ENCODE results near the gene SELL. TPM values are rescaled to one million over a fixed set of nuclear protein-coding genes. Genes with fewer than 3 reads are reported as not detected.

Gene SELL
- total RNA-seq, 2 donors from 2014 or later, result 0.26 TPM; not detected in 1

DNA sequence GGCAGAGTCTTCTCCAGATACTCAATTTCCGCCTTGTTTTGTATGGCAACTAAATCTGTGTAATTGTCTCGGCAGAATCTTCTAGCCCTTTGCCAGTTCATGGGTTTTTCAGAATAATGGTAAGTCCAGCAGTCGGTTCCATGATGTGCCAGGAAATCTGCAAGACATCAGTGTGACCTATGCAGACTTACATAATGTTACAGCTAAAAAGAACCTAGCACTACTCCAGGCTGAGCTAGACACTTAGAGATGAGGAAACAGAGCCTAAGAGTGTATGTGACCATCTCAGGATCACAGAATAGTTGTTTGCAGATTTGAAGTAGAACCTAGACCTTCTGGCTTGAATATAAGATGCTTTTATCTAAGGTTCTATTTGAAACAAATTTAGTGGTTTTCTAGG is 2.8 kb downstream of the SELL start:
- TF ChIP-seq, protein P1, sequence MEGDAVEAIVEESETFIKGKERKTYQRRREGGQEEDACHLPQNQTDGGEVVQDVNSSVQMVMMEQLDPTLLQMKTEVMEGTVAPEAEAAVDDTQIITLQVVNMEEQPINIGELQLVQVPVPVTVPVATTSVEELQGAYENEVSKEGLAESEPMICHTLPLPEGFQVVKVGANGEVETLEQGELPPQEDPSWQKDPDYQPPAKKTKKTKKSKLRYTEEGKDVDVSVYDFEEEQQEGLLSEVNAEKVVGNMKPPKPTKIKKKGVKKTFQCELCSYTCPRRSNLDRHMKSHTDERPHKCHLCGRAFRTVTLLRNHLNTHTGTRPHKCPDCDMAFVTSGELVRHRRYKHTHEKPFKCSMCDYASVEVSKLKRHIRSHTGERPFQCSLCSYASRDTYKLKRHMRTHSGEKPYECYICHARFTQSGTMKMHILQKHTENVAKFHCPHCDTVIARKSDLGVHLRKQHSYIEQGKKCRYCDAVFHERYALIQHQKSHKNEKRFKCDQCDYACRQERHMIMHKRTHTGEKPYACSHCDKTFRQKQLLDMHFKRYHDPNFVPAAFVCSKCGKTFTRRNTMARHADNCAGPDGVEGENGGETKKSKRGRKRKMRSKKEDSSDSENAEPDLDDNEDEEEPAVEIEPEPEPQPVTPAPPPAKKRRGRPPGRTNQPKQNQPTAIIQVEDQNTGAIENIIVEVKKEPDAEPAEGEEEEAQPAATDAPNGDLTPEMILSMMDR (IDR thresholded peaks at IDR 0.05), result no peak
- no peak for TF ChIP-seq POLR2A (IDR thresholded peaks at IDR 0.05)
- peaks cover 9% of the 10 kb centered on the region for H3K4me1 ChIP-seq
- no peak overlapping the region for H3K27ac ChIP-seq
- DNase-seq (no peak), ATAC-seq (no peak)
- intact Hi-C loops (cut with DNase I), result no loop called here
- H3K4me3 ChIP-seq, result no peak overlapping the region
- no peaks in the 10 kb centered on the region for H3K27me3 ChIP-seq
- WGBS, 2 donors, result 49 to 71% methylated on average over 3 of the region's 3 CpGs
- H3K9me3 ChIP-seq, result no peaks in the 10 kb centered on the region
- H3K36me3 ChIP-seq (replicated peaks in 1 of 2; ENCODE audit: insufficient read depth in 1 of 2, low read depth in 2 of 2), result no peaks in the 10 kb centered on the region

DNA sequence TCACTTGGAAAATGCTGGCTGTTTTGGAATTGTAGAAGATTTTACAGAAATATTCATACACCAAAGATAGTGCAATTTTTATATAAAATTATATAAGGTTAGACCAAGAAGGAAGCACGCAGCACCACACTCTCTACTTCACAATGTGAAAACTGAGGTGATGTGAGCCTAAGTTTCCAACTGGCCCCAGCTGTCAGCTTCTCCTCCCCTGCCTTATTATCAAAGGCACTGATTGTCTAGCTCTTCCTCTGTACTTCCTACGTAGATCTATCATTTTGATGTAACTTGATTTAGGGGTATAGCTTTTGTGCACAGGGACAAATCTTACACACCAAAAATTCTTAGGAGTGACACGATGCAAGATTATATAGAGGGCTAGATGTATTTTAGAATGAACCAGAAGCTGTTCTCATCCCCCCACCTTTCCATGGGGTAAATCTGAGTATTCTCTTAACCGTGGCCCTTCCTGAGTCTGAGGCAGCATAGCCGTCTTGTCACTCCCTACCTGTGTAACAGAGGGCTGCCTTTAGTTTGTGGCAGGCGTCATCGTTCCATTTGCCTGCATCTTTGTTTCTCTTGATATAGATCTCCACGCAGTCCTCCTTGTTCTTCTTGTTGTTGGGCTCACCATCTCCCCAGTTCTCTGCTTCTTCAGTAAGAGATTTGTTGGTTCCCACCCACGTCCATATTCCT is 3.4 kb downstream of the SELL start:
- Histone ChIP-seq H3K9me3 (no peaks in the 10 kb centered on the region), H3K27ac (no peak overlapping the region), H3K4me3 (no peak overlapping the region), H3K27me3 (no peaks in the 10 kb centered on the region), H3K36me3 (replicated peaks in 1 of 2; ENCODE audit: insufficient read depth in 1 of 2, low read depth in 2 of 2) (no peaks in the 10 kb centered on the region), H3K4me1 (peaks cover 9% of the 10 kb centered on the region)
- no peak for TF ChIP-seq POLR2A (IDR thresholded peaks at IDR 0.05)
- TF ChIP-seq, protein P1 (IDR thresholded peaks at IDR 0.05), result no peak
- intact Hi-C loops (cut with DNase I), result no loop called here
- WGBS, 2 donors, result 46 to 55% methylated on average over 9 of the region's 9 CpGs
- no peak for ATAC-seq
- DNase-seq, result no peak

DNA sequence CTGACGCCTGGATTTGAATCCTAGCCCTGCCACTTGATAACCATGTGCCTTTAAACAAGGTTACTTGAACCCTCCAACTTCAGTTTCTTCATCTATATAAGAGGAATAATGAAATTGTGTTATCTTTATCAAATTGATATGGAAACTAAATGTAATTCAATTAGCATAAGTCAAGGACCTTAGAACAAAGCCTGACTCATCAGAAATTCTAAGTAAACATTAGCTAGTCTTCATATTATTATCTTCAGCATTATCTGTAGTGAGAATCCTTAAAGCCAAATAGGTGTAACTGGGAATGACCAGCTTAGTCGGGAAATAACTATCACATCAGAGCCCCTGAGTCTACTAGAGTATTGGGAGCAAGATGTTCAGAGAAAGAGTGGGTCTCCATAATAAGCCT is 6.6 kb downstream of the SELL start:
- WGBS, 2 donors, result 55 to 58% methylated on average over 2 of the region's 2 CpGs
- no peak overlapping the region for H3K27ac ChIP-seq
- H3K9me3 ChIP-seq, result no peaks in the 10 kb centered on the region
- DNase-seq, result no peak
- H3K4me3 ChIP-seq, result no peak overlapping the region
- no peaks in the 10 kb centered on the region for H3K27me3 ChIP-seq
- no peaks in the 10 kb centered on the region for H3K4me1 ChIP-seq
- intact Hi-C loops (cut with DNase I), result no loop called here
- no peaks in the 10 kb centered on the region for H3K36me3 ChIP-seq (replicated peaks in 1 of 2; ENCODE audit: insufficient read depth in 1 of 2, low read depth in 2 of 2)
- no peak for ATAC-seq
- TF ChIP-seq, protein P1 (IDR thresholded peaks at IDR 0.05), result no peak
- TF ChIP-seq POLR2A (IDR thresholded peaks at IDR 0.05), result no peak

DNA sequence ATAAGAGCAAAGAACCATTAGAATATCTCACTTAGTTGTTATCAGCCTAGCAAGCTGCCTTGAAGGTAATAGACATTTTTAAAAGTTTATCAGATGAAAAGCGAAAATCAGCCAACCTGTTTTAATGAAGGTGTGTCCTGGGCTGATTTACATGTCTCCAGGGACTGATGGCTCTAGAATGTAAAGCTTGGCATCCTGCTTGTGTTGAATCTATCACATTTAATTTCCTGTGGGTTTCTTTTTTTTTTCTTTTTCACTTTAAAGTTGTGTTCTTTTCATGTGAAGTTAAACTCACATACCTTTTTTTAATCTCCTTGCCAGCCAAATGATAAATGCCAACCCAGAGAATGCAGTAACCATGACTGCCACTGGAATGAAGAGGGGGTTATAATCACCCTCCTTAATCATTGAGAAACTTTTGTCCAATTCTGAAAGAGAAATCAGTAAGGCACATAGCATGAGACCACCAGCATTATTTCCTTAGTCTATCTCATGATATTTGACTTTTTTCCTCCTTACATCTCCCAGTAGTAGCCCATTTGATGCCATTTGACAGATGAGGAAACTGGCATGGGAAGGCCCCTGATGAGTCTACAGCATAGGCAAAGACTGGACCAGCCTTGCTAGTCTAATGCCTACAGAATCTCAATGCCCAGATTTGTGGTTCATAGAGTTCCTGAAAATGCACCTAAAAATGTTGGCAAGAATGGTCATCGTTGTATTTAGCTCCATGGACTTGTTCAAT is 10.0 kb downstream of the SELL start:
- DNase-seq, result no peak
- intact Hi-C loops (cut with DNase I), result no loop called here
- H3K4me3 ChIP-seq, result no peak overlapping the region
- H3K27ac ChIP-seq, result no peak overlapping the region
- 63 to 77% methylated on average over 2 of the region's 2 CpGs for WGBS, 2 donors
- no peak for ATAC-seq
- TF ChIP-seq, protein P1 (IDR thresholded peaks at IDR 0.05), result no peak
- no peak for TF ChIP-seq POLR2A (IDR thresholded peaks at IDR 0.05)
- H3K36me3 ChIP-seq (replicated peaks in 1 of 2; ENCODE audit: insufficient read depth in 1 of 2, low read depth in 2 of 2), result no peaks in the 10 kb centered on the region
- H3K4me1 ChIP-seq, result no peaks in the 10 kb centered on the region
- H3K9me3 ChIP-seq, result no peaks in the 10 kb centered on the region
- no peaks in the 10 kb centered on the region for H3K27me3 ChIP-seq

Data from body of pancreas (tissue), 4 donors.